GM19467 (cell line): ENCODE data around the gene ERBB4.

Source experiments
- ATAC-seq: cut with Tn5 transposase; IDR thresholded peaks from one replicate; pipeline ENCODE4 v1.9.1; 2021; ENCODE audit warnings: mild to moderate bottlenecking, moderate library complexity; ENCODE audit not compliant: unreplicated experiment

ERBB4 gene

DNA sequence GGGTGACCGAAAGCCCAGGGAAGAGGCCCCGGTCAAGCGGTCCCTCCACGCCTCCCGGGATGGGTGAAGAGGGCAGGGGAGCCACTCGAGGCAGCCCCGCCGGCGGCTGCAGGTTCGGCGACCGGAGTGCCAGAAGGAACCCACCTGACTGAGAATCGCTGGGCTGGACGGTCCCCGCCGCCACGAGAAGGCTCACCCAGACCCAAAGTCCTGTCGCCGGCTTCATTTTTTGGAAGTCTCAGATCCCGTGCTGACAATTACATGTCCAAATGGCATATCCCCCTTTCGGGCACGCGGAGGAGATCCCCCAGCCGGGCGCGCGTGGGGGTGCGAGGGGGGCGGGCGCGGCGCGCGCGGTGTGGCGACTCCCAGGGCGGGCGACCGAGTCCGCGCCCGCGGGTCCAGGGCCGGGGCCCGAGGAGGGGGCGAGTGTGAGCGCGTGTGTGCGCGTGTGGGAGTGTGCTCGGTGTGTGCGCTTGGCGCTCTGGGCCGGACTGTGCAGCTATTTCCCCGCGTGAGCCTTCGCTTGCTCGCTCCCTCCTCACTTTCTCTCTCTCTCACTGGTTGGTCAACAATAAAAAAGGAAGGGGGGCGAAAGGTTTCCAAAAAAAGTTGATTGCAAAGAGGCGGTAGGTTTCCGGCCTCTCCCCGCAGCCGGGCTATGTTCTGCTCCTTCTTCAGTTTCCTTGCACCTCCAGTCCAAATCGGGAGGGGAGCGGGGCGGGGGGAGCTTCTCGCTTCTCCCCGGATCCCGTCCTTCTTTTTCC is at the start of gene ERBB4:
TSS of gene ERBB4 (minus strand) at position 498 of the 767 bp plus-strand sequence. CDS start at position 226, 272 bp downstream.
- no peak for ATAC-seq

DNA sequence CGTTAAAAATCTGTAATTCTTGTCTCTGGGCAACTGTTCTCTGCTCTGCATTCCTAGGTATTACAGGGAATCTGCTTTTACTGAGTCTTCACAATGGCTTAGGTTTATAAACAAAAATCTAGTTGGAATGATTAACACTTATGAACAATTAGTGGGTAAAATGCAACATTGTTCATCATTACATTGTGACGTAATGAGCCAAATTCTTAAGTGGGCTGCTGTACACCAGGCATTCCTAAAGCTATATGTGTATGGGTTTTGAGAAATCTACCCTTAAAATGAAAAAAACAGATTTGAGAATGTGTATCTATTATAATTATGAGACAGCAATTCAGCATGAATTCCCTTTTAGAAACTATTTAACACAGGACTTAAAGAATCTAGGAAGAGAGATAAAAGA is 41.5 kb upstream of the ERBB4 start:
- ATAC-seq, result no peak

DNA sequence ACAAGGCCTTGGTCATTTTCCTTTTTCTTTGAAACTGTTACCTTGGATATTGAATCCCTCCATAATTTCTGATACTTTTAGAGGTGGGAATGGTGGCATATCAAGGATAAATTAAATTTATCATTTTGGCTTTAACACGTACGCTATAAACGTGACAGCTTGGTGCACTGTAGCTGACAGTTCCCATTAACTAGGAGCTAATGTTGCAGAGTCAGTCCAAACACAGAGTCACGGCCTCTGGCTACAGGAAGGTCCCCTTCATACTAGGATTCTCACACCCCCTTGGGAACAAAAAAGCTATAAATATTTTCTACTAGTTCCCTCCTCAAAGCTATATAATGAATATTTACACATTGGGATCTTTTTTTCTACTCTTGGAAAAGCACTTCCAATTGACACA is 17.7 kb upstream of the ERBB4 start:
- ATAC-seq, result no peak

- no peak for ATAC-seq
These were observed 15.6 kb upstream of the ERBB4 start for GRCh38 chr2:212554233-212554632.

DNA sequence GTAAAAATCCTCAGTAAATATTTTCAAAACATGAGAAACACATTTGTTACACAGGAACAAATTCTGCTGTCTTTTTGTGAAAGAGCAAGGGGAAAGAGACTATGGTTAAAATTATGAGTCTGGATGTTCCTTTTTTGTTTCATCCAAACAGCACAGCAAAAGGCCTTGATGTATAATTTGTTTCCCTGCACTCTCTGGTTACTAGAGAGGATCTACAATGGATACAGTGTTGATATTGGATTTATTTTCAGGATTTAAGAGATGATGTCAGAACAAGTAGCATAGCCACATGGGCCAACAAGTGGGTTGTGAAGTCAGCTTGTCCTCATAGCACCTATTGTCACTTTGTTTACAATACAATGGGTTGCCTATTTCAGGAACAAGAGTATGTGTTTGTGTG is 11.3 kb upstream of the ERBB4 start:
- no peak for ATAC-seq

DNA sequence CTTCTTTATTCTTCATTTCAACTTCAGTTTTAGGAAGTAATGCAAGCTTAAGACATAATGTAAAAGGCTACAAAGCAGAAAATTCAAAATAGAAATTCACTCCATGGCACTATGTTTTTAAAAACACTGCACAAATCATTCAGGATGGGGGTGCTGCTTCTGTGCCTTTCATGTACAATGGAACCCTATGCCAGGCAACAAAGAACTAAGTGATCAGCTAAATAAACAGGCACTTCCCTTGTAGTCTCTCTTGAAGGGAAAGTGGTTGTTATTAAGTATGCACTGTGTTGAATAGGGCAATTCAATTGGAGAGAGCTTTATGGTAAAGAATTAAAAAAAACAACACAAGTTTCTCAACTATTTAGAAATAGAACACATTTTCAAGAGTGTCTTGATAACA is 10.9 kb upstream of the ERBB4 start:
- no peak for ATAC-seq

GRCh38 chr2:212548455-212548819 is 9.8 kb upstream of the ERBB4 start:
- ATAC-seq, result no peak

- ATAC-seq, result no peak
These were observed 9.3 kb upstream of the ERBB4 start for GRCh38 chr2:212547716-212548454.

DNA sequence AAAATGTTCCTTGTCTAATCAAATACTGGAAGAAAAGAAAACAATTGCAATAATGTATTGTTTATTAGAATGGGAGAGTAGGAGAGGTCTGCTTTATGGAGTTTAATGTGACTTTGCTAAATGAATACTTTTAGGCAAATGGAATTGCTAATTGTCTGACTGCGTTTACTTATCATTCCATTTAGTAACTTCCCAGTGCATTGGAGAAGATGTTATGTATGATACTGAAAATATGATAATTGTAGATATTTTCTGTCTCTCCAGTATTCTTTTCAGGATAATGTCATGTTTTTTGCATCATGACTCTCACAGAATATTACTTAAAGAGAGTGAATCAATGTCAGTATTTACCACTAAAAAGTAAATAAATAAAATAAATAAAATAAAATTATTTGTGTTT is 8.1 kb upstream of the ERBB4 start:
- no peak for ATAC-seq

DNA sequence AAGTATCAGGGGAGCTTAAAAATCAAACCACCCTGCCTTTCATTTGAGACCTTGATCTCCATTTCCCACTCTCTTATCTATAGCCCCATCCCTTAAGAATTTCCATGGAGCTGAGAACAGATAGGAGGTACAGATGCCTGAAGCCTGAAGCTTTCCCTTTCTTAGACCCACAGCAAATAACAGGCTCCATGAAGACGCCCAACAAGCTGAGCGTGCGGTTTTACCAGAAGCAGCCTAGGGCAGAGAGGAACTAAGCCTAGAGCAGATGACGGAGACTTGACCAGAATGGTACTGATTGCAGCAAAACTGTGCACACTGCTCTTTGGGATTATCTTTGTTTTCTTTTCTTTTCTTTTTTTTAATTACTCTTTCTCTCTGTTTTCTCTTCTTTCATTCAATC is 1.7 kb upstream of the ERBB4 start:
- ATAC-seq, result no peak

DNA sequence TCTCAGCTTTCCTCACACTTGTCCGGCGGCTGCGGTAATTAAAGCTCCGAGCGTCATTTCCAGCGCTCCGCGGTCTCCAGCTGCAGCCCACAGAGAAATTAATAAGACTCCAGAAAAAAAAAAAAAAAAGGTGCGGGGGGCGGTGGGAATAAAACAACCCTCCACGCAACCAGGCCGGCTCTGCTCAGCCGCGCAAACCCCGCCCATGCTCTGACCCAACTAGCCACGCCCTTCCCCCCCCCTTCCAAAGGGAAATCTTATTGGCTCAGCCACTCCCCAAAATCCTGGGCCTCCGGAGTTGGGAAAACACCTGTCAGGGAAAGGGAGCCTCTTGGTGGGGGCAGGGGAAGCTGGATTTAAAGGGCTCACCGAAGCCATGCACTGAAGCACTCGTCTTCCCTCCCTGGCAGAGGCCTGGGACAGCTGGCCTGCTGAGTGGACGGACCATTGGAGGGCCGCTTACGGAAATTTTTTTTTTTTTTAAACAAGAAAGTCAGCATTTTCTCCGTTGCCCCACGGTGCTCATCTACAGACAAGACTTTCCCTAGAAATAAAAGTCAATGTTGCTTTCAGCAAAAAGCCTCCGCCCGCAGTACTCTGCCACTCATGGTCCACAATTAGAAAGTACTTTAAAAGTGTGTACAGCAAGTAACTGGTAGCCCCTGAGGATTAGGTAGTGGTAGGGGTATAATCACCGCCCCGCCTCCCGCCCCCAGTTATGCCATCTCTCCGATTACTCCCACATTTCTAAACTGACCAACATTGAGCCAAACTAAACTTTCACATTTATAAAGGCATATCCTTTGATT is 674 bp upstream of the ERBB4 start:
- no peak for ATAC-seq

DNA sequence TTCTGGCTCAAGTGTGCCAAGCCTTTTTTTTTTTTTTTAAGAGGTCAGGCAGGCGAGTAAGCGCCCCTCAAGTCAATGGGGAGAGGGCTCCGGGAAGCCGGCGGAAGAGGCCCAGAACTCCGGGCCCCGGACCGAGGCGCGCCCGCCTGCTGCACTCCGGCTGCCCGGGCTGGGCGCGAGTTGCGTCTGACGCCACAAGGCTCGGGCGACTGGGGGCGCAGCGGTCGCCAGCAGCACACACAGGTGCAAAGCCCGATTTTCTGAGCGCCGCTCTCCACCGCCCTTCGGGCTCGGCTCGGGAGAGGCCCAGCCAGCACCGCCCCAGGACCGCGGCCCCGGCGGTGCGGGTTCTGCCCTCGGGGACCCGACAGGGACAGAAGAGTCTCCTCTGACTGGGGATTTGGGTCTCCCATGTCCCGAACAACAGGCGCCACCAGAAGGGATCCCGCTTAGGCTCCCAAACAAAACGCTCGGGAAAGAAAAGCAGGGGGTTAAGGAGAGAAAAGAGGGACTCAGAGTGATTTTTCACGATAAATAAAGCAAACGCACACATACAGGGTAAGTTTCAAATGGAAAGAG is 787 bp downstream of the ERBB4 start:
- no peak for ATAC-seq

DNA sequence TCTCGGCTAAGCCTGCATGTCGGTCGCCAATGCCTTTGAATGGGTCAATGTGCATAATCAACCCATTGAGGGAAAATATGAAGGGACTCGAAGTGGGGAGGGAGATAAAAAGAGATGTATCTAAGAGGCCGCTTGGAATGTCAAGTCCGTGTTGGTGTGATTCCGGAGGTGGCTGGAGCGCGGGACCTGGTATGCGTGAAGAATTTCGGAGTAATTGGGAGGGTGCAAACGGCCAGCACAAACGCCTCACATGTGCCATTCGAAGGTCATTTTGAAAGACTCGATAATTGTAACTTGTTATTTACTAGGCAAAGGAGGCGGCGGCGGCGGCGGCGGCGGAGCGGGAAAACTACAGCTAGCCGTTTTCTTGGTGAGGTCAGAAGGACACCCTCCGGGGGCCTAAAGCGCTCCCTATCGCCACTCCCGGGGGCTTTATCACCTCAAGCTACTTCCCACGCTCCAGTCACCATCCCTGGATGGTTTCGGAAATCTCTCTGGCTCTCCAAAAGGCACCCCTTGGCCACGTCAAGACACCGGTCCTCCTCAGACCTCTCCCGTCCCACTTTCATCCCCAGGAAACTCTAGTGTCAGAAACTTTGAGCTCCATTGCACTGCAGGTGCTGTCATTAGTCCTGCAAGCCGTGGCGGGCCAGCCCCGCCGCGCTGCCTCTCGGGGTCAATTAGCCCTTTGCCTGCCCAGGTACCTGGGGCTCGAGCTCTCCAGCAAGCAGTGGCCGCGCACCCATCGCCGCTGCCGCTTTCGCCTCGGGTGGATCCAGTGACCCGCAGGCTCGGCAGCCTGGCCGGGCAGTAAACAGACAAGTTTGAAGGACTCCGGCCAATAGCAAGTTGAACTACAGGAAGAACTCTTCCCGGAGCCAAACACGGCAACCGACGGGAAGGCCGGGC is 1.5 kb downstream of the ERBB4 start:
- ATAC-seq, result no peak

DNA sequence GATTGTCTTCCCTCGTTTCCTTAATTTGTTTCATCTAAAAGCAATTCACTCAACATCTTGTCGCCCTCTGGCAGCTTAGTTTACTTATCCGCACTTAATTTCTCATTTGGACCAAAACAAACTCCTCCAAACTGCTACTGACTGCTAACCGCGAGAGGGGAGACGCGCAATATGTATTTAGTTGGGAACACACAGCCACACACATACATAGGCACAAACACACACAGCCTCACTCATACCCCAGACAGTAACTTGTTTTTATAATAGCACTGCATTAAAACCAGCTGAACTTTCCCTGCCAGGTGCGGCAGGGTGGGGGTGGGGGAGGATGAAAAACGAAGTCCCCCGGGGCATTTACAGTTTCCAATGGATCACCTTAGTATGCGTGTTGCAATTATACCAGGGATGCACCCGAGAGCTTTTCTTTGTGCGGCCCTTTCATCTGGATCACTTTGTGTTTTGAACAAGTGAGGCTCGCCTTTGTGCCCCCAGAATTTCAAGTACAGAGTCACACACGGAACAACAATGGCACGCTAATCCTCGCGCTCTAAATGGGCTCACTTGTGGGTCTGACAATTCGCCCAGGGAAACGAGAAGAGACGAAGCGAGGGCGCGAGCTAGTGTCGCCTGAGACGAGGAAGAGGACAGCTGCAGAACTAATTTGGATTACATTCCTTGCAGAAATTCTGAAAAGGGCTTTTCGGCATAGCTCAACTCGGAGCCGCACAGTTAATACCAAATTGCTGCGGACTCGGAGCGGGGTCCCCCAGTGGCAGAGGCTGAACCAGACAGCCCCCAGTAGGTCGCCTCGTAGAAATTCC is 2.4 kb downstream of the ERBB4 start:
- ATAC-seq, result no peak

GRCh38 chr2:212534336-212534735 is 4.3 kb downstream of the ERBB4 start:
- ATAC-seq, result no peak

DNA sequence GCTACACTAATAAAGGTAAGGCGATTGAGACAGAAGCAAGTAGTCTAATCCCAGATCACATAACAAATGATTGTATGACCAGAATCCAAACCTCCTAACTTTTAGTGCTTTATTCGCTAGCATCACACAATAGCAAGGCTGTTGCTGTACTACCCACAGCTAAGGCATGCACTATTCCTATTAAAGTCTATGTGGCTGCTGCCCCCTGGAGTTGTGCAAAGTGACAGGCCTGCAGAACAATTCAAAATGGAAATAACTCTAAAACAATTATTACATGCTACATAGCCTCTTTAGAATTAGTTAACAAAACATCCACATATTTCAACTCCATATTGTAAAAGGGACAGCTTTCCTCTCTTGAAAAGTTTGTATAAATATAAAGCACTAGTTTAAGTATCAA is 6.0 kb downstream of the ERBB4 start:
- no peak for ATAC-seq

DNA sequence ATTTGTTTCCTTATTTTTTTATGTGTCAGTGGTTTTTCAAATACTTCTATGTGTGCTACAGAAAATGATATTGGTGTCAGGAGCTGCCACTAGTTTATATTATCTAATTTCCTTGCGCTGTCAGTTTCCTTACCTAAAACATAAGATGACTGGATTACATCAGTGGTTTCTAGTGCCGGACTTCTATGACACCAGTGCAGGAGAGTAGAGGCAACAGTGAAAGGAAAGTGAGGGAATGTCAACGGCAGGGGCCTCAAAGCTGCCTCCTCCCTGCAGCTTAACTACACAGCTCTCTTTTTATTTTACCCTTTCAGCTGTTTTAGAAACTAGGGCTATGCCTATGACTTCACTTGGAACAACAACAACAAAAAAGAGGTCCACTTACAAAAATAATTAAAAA is 6.5 kb downstream of the ERBB4 start:
- ATAC-seq, result no peak

GRCh38 chr2:212531499-212531898 is 7.1 kb downstream of the ERBB4 start:
- ATAC-seq, result no peak

- no peak for ATAC-seq
These were observed 7.6 kb downstream of the ERBB4 start for GRCh38 chr2:212530991-212531390.
